Hepatocyte (in vitro differentiated cells): ENCODE data around the gene STXBP6.

Experiments
- CTCF ChIP-seq: fragments of 200-600 bp; sonication (generic); IDR thresholded peaks from 2 replicates; pipeline ENCODE4 v1.5.1; 2016; ENCODE audit warnings: antibody characterized with exemption, mild to moderate bottlenecking; ENCODE audit not compliant: poor library complexity
- EZH2 ChIP-seq: fragments of 200-600 bp; sonication (generic); IDR thresholded peaks from 2 replicates; pipeline ENCODE4 v1.6.1; 2016; ENCODE audit warnings: antibody characterized with exemption, mild to moderate bottlenecking, borderline replicate concordance
- EZH2phosphoT487 ChIP-seq: fragments of 200-600 bp; sonication (generic); IDR thresholded peaks from one replicate; pipeline ENCODE4 v1.6.1; 2018; ENCODE audit warnings: antibody characterized with exemption, mild to moderate bottlenecking, low read depth, moderate library complexity; ENCODE audit not compliant: unreplicated experiment, severe bottlenecking

- TF ChIP-seq CTCF: no peak
- no peak for TF ChIP-seq EZH2
- TF ChIP-seq EZH2phosphoT487: no peak
Observed at GRCh38 chr14:24845851-24846250, 204.1 kb downstream of the STXBP6 start.
